ENCODE data around the gene DISC1. TPM values are rescaled to one million over a fixed set of nuclear protein-coding genes. Genes with fewer than 3 reads are reported as not detected.

DISC1 gene
- polyA plus RNA-seq, 3 donors: 5.5 to 14.7 (median 5.8) TPM

DNA sequence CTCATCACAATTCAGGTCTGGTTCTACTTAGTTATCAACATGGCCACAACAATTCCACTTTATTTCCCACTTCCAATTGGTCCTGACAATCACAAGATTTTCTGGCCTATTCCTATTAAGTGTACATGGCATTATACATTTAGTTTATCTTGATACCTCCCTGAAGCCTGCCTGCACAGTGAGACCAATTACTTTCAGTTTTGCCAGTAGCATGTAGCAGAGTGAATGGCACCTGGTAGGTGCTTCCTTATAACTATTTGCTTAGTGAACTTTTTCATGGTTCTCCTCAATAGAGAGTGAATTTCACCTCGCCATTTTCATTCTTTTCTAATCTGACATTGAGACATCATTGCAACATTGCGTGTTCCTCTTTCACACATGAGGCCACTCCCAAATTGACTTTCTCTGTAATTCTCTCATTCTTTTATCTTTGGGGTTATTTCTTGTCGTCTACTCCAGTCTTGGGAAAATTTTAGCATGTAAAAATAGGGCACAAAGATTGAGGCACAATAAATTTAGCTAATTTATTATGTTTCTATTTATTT is 124.3 kb downstream of the DISC1 start:
- peaks cover 31 to 43% of the 10 kb centered on the region in 2 donors for H3K36me3 Mint-ChIP-seq
- no CpG with 5 or more reads among the region's 3 CpGs for WGBS (ENCODE audit: insufficient coverage)
- peak overlapping the region; percentile 3 to 78 for H3K27ac ChIP-seq (ENCODE audit: low read depth in 1 of 2, low read length in 2 of 2)
- H3K4me1 ChIP-seq (ENCODE audit: control insufficient read depth in 1 of 2, insufficient read depth in 2 of 2, low read length in 2 of 2): peaks cover 25 to 30% of the 10 kb centered on the region in 2 donors
- DNase-seq: peak; percentile 60 to 83 (median 69)
- H3K9me3 ChIP-seq (replicated peaks in 1 of 2; ENCODE audit: control insufficient read depth in 1 of 2, insufficient read depth in 1 of 2, low read length in 2 of 2): peaks cover 0 to 8% of the 10 kb centered on the region in 2 donors
- TF ChIP-seq, protein P1, sequence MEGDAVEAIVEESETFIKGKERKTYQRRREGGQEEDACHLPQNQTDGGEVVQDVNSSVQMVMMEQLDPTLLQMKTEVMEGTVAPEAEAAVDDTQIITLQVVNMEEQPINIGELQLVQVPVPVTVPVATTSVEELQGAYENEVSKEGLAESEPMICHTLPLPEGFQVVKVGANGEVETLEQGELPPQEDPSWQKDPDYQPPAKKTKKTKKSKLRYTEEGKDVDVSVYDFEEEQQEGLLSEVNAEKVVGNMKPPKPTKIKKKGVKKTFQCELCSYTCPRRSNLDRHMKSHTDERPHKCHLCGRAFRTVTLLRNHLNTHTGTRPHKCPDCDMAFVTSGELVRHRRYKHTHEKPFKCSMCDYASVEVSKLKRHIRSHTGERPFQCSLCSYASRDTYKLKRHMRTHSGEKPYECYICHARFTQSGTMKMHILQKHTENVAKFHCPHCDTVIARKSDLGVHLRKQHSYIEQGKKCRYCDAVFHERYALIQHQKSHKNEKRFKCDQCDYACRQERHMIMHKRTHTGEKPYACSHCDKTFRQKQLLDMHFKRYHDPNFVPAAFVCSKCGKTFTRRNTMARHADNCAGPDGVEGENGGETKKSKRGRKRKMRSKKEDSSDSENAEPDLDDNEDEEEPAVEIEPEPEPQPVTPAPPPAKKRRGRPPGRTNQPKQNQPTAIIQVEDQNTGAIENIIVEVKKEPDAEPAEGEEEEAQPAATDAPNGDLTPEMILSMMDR (IDR thresholded peaks at IDR 0.05): no peak
- H2AFZ ChIP-seq (ENCODE audit: insufficient read depth, low read depth, low read length, poor library complexity, severe bottlenecking): peak overlapping the region; percentile 63
- H3K36me3 ChIP-seq (replicated peaks in 1 of 2; ENCODE audit: control insufficient read depth in 1 of 2, insufficient read depth in 2 of 2, low read length in 2 of 2): peaks cover 20 to 39% of the 10 kb centered on the region in 2 donors
- H3K4me3 Mint-ChIP-seq: peak overlapping the region in 1 of 2 donors; percentile 40
- peaks cover 32% of the 10 kb centered on the region for H3K79me2 ChIP-seq (ENCODE audit: insufficient read depth, low read length)
- H3K27me3 ChIP-seq (ENCODE audit: control insufficient read depth in 2 of 2, insufficient read depth in 2 of 2, low read length in 2 of 2): no peaks in the 10 kb centered on the region
- peak overlapping the region; percentile 80 to 94 (median 90) for H3K27ac Mint-ChIP-seq
- H3K4me3 ChIP-seq (replicated peaks in 1 of 3; ENCODE audit: low read depth in 2 of 3, low read length in 3 of 3): peak overlapping the region in 1 of 3 experiments; percentile 28
- H3K4me2 ChIP-seq (replicated peaks; ENCODE audit: extremely low read depth, low read length, poor library complexity, severe bottlenecking): peak overlapping the region; percentile 43
- no peak overlapping the region for H3K9ac ChIP-seq (ENCODE audit: insufficient read depth, low read length, poor library complexity, severe bottlenecking)
- intact Hi-C loops (cut with micrococcal nuclease): no loop called here
- peaks cover 13% of the 10 kb centered on the region for H4K20me1 ChIP-seq (ENCODE audit: insufficient read depth, low read length)
- peaks cover 42% of the 10 kb centered on the region for H3K4me1 Mint-ChIP-seq
- H3K27me3 Mint-ChIP-seq (ENCODE audit: low read depth in 3 of 3): peaks cover 0 to 2% (median 0%) of the 10 kb centered on the region in 3 donors
- peaks cover 0 to 10% (median 7%) of the 10 kb centered on the region in 7 donors for H3K9me3 Mint-ChIP-seq

DNA sequence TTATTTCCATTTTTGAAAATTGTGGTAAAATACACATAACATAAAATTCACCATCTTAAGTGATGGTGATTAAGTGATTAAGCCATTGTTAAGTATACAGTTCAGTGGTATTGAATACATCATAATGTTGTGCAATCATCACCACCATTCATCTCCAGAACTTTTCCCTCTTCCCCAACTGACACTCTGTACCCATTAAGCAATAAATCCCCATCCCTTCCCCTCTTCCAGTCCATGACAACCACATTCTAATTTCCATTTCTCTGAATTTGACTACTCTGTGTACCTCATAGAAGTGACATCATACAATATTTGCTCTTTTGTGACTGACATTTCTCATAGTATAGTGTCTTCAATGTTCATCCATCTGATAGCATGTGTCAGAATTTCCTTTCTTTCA is 124.8 kb downstream of the DISC1 start:
- Histone ChIP-seq H3K4me3 (replicated peaks in 1 of 3; ENCODE audit: low read depth in 2 of 3, low read length in 3 of 3) (peak overlapping the region in 1 of 3 experiments; percentile 28), H3K36me3 (replicated peaks in 1 of 2; ENCODE audit: control insufficient read depth in 1 of 2, insufficient read depth in 2 of 2, low read length in 2 of 2) (peaks cover 21 to 44% of the 10 kb centered on the region in 2 donors), H2AFZ (ENCODE audit: insufficient read depth, low read depth, low read length, poor library complexity, severe bottlenecking) (no peak overlapping the region), H3K27ac (ENCODE audit: low read depth in 1 of 2, low read length in 2 of 2) (peak overlapping the region in 1 of 2 donors; percentile 78), H3K9me3 (replicated peaks in 1 of 2; ENCODE audit: control insufficient read depth in 1 of 2, insufficient read depth in 1 of 2, low read length in 2 of 2) (peaks cover 0 to 8% of the 10 kb centered on the region in 2 donors), H3K9ac (ENCODE audit: insufficient read depth, low read length, poor library complexity, severe bottlenecking) (no peak overlapping the region), H3K79me2 (ENCODE audit: insufficient read depth, low read length) (peaks cover 28% of the 10 kb centered on the region), H3K4me1 (ENCODE audit: control insufficient read depth in 1 of 2, insufficient read depth in 2 of 2, low read length in 2 of 2) (peaks cover 25 to 30% of the 10 kb centered on the region in 2 donors), H4K20me1 (ENCODE audit: insufficient read depth, low read length) (peaks cover 8% of the 10 kb centered on the region), H3K4me2 (replicated peaks; ENCODE audit: extremely low read depth, low read length, poor library complexity, severe bottlenecking) (peak overlapping the region; percentile 43), H3K27me3 (ENCODE audit: control insufficient read depth in 2 of 2, insufficient read depth in 2 of 2, low read length in 2 of 2) (no peaks in the 10 kb centered on the region)
- peak overlapping the region; percentile 80 to 94 (median 90) for H3K27ac Mint-ChIP-seq
- peaks cover 39% of the 10 kb centered on the region for H3K4me1 Mint-ChIP-seq
- H3K4me3 Mint-ChIP-seq: no peak overlapping the region
- peak in 2 of 3 donors; percentile 60 to 61 for DNase-seq
- H3K9me3 Mint-ChIP-seq: peaks cover 0 to 10% (median 7%) of the 10 kb centered on the region in 7 donors
- peaks cover 34 to 47% of the 10 kb centered on the region in 2 donors for H3K36me3 Mint-ChIP-seq
- peaks cover 0 to 2% (median 0%) of the 10 kb centered on the region in 3 donors for H3K27me3 Mint-ChIP-seq (ENCODE audit: low read depth in 3 of 3)
- TF ChIP-seq, protein P1 (IDR thresholded peaks at IDR 0.05): no peak
- intact Hi-C loops (cut with micrococcal nuclease): no loop called here

Measured in CD14-positive monocyte (primary cell).